GM12873 (cell line): ENCODE data around the gene KERA.

Experiments
- CTCF ChIP-seq: IDR thresholded peaks from 2 replicates; pipeline ENCODE4 v1.5.1; 2012; ENCODE audit warnings: low read depth, mild to moderate bottlenecking, moderate library complexity, low read length, control low read depth; ENCODE audit not compliant: insufficient read depth; ENCODE audit errors: missing control alignments

KERA gene

DNA sequence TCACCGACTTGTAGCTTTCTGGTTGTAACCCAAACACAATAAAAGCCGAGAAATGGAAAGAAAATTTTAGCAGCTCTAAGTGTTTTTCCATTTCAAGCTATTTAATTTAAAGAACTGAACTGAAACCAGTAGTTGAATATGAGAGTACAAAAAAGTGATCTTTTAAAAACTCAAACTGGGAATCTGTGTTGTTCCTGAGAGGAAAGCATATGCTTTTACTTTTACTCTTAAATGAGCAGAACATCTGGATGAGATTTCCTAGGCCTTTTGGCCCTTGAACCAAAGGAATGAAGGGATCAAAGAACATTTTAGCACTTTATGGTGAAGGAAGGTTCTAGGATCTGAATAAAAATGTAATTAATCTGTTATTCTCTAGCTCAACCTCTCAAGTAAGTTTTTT is 1.3 kb downstream of the KERA start:
- TF ChIP-seq CTCF = no peak

DNA sequence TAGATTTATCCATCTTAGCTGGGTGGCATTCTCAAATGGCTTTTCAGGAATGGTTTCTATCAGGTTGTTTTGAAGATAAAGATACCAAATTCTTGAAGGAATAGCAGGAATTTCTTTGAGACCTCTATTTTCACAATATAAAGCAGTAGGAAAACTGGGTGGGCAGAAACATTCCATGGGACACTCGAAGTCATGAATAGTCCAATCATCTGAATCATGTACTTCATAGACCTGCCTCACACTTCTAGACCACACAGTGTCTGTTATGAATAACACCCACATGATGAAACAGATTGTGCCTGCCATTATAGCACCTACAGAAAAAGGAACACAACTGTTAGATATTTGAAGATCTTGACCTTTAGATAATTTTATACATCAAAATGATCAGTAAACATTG is 1.8 kb downstream of the KERA start:
- no peak for TF ChIP-seq CTCF

GRCh38 chr12:91053951-91054715 is 3.7 kb downstream of the KERA start:
- no peak for TF ChIP-seq CTCF

GRCh38 chr12:91052026-91052425 is 5.8 kb downstream of the KERA start:
- TF ChIP-seq CTCF = no peak

DNA sequence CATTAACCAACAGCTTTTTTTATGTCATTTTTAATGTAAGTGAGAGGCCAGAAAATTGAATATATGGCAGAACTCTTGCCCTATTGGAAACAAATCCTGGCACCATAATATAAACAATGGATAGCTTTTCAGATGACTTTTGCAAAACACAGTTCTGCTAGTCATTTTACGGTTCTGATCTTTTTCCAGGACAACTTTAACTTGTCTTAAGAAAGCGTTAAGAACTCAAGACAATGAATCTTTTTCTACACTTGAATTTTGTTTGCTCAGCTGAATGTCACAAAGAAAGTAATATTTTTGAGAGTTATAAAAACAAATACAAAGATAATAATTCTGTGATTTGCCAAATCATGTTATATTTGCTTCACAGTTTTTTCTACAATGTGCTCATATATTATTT is 13.2 kb downstream of the KERA start:
- TF ChIP-seq CTCF = no peak

DNA sequence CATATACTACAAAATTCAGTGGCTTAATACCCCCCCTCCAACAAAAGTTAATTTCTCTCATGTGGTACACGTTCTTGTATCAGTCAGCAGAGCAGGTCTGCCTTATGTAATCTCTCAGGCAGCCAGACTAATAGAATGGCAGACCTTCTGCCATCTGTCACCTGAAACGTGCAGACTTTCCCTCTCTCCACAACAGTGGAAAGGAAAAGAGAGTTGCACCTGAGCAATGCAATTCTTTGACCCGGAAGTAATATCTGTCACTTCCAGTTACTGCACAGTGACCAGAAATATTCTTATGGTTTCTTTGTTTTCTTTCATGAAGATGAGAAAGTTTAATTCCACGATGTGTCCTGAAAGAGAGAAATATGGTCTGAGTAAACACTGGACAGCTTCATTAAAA is 14.4 kb downstream of the KERA start:
- no peak for TF ChIP-seq CTCF

- TF ChIP-seq CTCF = no peak
Observed at GRCh38 chr12:91040096-91040755, 17.6 kb downstream of the KERA start.
